GM18511 (cell line): ENCODE results near the gene ELAC2.
"Not testable (repeated sequence)": the region's sequence is repeated elsewhere in the genome, so short reads cannot be mapped to it uniquely, and the experiment has no call there.

Source experiments
- ATAC-seq: cut with Tn5 transposase; IDR thresholded peaks from one replicate; pipeline ENCODE4 v1.9.1; 2021; ENCODE audit warnings: mild to moderate bottlenecking, moderate library complexity; ENCODE audit not compliant: unreplicated experiment

The ELAC2 gene

GRCh38 chr17:12990041-12990808 is 27.6 kb downstream of the ELAC2 start:
- no peak for ATAC-seq

DNA sequence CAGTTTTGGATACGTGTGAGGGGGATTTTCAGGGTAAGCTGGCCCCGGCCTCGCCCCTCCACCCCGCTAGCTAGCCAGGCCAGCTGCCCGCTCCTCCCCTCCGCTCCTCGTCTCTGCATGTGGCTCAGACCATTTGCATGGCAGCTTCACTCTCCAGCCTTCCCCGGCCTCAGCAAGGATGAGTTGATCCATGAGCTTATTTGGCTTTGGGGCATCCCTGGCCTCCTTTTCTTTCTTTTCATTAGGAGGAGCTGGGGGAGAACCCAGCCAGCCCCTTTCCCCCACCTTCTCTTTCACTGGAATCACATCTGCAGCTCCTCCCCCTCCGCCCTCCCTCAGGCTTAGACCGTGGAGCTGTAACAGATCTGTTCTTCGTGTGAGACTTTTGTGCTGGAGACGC is 30.7 kb downstream of the ELAC2 start:
- no peak for ATAC-seq

GRCh38 chr17:12985431-12986293 is 32.2 kb downstream of the ELAC2 start:
- no peak for ATAC-seq

- no peak for ATAC-seq
These were observed 33.6 kb downstream of the ELAC2 start for GRCh38 chr17:12983991-12984884.

DNA sequence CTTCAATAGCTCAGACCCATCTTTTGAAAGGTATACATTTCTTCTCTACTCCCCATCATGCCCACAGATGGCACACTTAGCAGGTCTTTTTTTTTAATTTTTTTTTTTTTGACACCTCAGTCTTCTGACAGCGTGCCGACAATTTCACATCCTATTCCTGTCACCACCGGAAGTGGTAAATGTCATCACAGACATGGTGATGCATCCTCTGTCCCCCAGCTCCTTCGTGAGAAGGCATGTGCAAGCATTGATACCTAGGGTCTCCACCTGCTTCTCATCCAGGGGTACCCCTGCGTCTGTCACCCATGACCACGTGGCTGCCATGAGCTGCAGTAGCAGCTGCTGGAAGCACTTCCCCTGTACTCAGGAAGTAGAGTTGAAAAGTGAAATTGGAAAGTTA is 35.6 kb downstream of the ELAC2 start:
- ATAC-seq: no peak

DNA sequence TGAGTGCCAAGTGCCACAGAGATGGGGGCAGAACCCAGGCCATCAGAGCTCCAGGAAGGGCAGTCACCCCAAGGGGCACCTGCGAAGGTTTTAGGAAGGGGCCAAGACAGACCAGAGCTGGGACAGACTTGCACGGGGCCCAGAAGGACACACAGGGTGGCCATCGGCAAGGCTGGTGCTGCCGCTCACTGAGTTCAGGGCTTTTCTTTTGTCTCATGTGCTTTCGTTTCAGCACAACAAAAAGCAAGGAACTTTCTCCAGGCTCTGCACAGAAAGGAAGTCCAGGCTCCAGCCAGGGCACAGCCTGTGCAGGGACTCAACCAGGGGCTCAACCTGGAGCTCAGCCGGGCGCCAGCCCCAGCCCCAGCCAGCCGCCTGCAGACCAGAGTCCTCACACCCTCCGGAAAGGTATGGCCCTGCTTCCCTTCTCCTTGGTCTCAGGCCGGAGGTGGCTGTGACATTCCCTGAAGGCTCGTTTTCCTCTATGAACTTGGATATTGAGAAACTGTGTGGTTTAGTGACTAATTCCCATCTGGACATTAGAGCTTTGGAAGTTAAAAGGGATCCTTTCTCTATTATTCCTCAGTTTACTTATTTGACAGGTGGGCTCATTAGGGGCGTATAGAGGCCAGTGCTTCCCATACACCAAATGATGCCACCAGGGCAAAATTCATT is 37.9 kb downstream of the ELAC2 start:
- no peak for ATAC-seq

GRCh38 chr17:12979246-12979645 is 38.6 kb downstream of the ELAC2 start:
- no peak for ATAC-seq

DNA sequence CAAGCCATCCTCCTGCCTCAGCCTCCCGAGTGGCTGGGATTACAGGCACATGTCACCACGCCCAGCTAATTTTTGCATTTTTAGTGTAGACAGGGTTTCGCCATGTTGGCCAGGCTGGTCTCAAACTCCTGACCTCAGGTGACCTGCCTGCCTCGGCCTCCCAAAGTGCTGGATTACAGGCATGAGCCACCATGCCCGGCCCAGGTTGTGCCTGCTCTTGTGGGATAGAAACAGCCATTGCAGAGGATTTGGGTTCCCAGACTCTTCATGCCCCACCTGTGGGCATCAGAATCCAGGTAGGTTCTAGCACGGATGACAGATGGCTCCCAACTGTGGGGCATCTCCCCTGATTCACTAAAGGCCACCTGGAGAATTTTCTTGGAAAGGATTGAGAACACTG is 39.0 kb downstream of the ELAC2 start:
- ATAC-seq: not testable (repeated sequence)

DNA sequence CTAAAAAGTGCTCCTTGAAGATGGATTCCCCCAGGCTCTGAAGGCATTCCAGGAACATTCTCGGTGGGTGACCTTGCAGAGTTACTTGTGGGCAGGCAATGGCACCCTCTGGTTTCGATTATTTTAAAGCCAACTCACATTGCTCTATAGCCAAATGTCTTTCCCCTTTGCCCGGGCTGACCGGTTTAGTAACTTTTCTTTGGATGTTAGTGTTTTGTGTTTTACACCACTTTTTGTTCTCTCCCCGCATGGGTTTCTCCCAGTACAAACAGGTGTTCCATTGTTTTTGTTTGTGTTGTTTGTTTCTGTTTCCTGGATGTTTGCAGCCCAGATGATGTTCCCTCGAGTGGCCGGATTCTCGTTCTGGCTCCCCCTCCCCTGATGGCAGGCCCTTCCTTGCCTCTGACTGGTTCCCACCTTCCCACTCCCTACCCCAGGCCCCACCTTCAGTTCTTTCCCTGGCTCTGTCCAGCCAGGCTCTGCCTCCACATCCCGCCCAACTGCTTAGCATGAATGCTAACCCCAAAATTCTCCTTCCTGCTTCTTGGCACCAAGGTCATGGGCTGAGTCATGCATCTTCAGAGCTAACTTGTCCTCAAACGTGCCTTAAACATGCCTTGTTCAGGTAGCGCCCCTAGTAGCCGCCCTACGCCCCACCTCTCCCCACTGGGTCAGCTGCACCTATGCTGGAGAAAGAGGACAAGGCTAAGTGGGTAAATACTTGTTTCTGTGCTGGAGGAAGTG is 40.6 kb downstream of the ELAC2 start:
- no peak for ATAC-seq

GRCh38 chr17:12974005-12974531 is 43.8 kb downstream of the ELAC2 start:
- ATAC-seq: no peak

- ATAC-seq: no peak
These were observed 44.3 kb downstream of the ELAC2 start for GRCh38 chr17:12973496-12974004.

GRCh38 chr17:12967962-12968361 is 49.9 kb downstream of the ELAC2 start:
- ATAC-seq: no peak

DNA sequence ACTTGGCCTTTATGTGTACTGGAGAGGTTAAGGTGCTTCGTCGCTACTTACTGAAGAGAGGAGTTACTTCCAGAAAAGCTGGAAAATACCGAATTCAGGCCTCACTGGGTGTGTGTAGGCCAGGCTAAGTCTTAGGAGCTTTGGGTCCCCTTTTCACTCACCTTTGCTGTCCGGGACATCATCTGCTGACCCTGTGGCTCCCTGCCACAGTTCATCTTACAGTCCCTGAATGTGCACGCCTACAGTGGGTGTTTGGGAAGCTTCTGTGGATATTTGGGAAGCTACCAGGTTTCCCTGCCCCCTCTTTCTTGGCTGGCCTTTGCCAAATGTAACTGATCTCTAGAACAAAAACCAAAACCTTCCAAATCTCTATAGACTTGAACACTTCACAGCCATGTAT is 51.4 kb downstream of the ELAC2 start:
- no peak for ATAC-seq

- no peak for ATAC-seq
These were observed 51.8 kb downstream of the ELAC2 start for GRCh38 chr17:12965988-12966387.

DNA sequence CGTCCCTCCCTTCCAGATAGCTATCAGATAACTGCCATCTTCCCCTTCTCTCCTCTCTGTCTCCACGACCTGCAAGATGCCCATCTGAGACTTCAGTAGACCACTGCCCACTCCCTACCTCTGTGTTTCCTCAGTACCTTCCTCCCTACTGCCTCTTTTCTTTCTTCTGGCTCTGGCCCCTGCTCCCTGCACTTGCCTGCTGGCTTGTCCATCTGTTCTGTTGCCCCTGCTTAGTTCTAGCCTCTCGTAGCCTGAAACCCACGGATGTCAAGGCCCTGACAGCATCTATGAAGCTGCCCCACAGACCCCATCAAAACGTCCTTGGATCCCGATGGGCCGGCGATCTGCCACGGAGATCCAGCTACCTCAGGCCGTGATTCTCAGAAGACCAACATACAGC is 53.0 kb downstream of the ELAC2 start:
- ATAC-seq: no peak

GRCh38 chr17:12964162-12964561 is 53.7 kb downstream of the ELAC2 start:
- no peak for ATAC-seq

DNA sequence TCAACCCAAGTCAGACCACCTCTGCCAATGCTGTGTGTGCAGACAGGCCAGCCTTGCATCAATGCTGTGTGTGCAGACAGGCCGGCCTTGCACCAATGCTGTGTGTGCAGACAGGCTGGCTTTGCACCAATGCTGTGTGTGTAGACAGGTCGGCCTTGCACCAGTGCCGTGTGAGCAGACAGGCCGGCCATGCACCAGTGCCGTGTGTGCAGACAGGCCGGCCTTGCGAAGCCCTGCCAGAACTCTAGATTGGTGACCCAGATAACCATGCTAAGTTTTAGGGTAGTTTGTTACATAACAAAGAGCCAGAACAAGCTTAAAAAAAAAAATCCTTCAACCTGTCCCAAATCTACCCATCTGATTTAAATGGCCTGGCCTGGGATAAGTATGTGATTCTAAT is 54.3 kb downstream of the ELAC2 start:
- no peak for ATAC-seq

GRCh38 chr17:12961655-12962054 is 56.2 kb downstream of the ELAC2 start:
- ATAC-seq: no peak

GRCh38 chr17:12959441-12959840 is 58.4 kb downstream of the ELAC2 start:
- no peak for ATAC-seq
